Esophagus muscularis mucosa (tissue), 4 donors: ENCODE data around the gene ADCY10. TPM values are rescaled to one million over a fixed set of nuclear protein-coding genes. Genes with fewer than 3 reads are reported as not detected.

ENCODE experiments used
- DNase-seq: peaks from one replicate; pipeline ENCODE4 v3.0.0-alpha.2; 2017; ENCODE audit errors: extremely low spot score
- H3K27ac ChIP-seq, 4 donors: fragments of 200-600 bp; sonication (generic); replicated peaks in 1 of 4; 1 replicate in 3 of 4; 2 replicates in 1 of 4; pipeline ENCODE4 v1.5.1; 2016 to 2019; ENCODE audit warnings: mild to moderate bottlenecking in 1 of 4
- H3K27me3 ChIP-seq, 4 donors: fragments of 200-600 bp; sonication (generic); one replicate each; pipeline versions ENCODE4 v1.5.1 to v1.6.0; 2016 to 2019
- H3K36me3 ChIP-seq, 4 donors: fragments of 200-600 bp; sonication (generic); one replicate each; pipeline ENCODE4 v1.5.1; 2016 to 2019
- H3K4me1 ChIP-seq, 4 donors: fragments of 200-600 bp; sonication (generic); one replicate each; pipeline ENCODE4 v1.5.1; 2016 to 2019
- H3K4me3 ChIP-seq, 4 donors: fragments of 200-600 bp; sonication (generic); 1 replicate in 2 of 4; 2 replicates in 2 of 4; pipeline ENCODE4 v1.5.1; 2016 to 2019; ENCODE audit warnings: mild to moderate bottlenecking in 4 of 4, moderate library complexity in 1 of 4
- H3K9me3 ChIP-seq, 4 donors: fragments of 200-600 bp; sonication (generic); 1 replicate in 3 of 4; 2 replicates in 1 of 4; pipeline ENCODE4 v1.5.1; 2016 to 2019
- EP300 ChIP-seq: sonication (generic); formaldehyde crosslinking; IDR thresholded peaks from one replicate; pipeline ENCODE4 v1.6.1; 2017; ENCODE audit warnings: antibody characterized with exemption
- POLR2A ChIP-seq: fragments of 450-650 bp; IDR thresholded peaks from one replicate; pipeline ENCODE4 v1.6.1; 2017; ENCODE audit warnings: antibody characterized with exemption, moderate library complexity, mild to moderate bottlenecking, low read depth
- POLR2AphosphoS5 ChIP-seq, 2 donors: sonication (generic); formaldehyde crosslinking; IDR thresholded peaks; one replicate each; pipeline ENCODE4 v1.6.1; 2017; ENCODE audit warnings: antibody characterized with exemption in 2 of 2
- WGBS: methylation state at CpG from one replicate; pipeline ENCODE4 v1.1.5; 2018; 5-methylcytosine and 5-hydroxymethylcytosine counted together
- intact Hi-C: fragments of 100-400 bp; cut with DNase I; formaldehyde crosslinking; loops from one replicate; pipeline ENCODE4 v1.15.1; 2023
- total RNA-seq, 4 donors: library from RNA; depleted of rRNA; stranded (reverse); fragments of >200 nt; gene quantifications; one replicate each; pipeline versions ENCODE4 v1.1.0 to v1.2.1, GENCODE V29; 2016
- TF ChIP-seq, protein P1 (sequence below), 3 experiments: fragments of 200-600 bp in 2 of 3; fragments of 450-650 bp in 1 of 3; sonication (generic) in 2 of 3; IDR thresholded peaks; one replicate each; pipeline ENCODE4 v1.5.1; 2017 to 2019; ENCODE audit warnings: antibody characterized with exemption in 3 of 3, mild to moderate bottlenecking in 2 of 3, moderate library complexity in 1 of 3

Gene ADCY10
- total RNA-seq, 4 donors from 2014 or later: under 0.01 to 0.29 (median 0.21) TPM

DNA sequence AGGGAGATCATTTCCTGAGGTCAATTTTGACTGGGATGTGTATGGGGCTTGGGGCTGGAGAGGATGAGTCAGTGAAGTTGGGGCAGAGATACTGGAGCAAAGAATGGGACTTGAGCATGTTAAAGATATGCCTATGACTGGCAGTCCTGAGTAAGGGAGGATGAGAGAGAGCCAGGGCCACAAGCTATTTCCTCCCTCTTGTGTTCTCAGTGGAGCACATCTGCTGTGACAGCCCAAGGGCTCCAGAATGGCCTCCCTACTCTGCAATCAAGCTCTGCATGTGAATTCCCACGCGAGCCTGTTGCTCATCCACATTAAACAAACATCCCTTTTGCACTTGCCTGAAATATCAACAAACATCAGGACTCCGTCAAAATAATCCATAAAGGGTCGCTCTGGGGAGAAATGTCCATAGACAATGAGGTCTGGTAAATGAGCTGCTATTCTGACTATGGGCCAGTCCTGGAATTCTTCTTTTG, 9.2 kb downstream of the ADCY10 start:
- no peak for DNase-seq
- H3K27me3 ChIP-seq: no peaks in the 10 kb centered on the region
- 69% methylated on average over 4 of the region's 4 CpGs for WGBS
- H3K27ac ChIP-seq: no peak overlapping the region
- peaks cover 0 to 13% (median 5%) of the 10 kb centered on the region in 4 donors for H3K4me1 ChIP-seq
- no peaks in the 10 kb centered on the region for H3K9me3 ChIP-seq
- H3K4me3 ChIP-seq: no peak overlapping the region
- TF ChIP-seq POLR2A (no peak), EP300 (no peak), POLR2AphosphoS5 (IDR thresholded peaks at IDR 0.05) (no peak)
- TF ChIP-seq, protein P1, sequence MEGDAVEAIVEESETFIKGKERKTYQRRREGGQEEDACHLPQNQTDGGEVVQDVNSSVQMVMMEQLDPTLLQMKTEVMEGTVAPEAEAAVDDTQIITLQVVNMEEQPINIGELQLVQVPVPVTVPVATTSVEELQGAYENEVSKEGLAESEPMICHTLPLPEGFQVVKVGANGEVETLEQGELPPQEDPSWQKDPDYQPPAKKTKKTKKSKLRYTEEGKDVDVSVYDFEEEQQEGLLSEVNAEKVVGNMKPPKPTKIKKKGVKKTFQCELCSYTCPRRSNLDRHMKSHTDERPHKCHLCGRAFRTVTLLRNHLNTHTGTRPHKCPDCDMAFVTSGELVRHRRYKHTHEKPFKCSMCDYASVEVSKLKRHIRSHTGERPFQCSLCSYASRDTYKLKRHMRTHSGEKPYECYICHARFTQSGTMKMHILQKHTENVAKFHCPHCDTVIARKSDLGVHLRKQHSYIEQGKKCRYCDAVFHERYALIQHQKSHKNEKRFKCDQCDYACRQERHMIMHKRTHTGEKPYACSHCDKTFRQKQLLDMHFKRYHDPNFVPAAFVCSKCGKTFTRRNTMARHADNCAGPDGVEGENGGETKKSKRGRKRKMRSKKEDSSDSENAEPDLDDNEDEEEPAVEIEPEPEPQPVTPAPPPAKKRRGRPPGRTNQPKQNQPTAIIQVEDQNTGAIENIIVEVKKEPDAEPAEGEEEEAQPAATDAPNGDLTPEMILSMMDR (IDR thresholded peaks at IDR 0.05): no peak
- intact Hi-C loops: no loop called here
- no peaks in the 10 kb centered on the region for H3K36me3 ChIP-seq

DNA sequence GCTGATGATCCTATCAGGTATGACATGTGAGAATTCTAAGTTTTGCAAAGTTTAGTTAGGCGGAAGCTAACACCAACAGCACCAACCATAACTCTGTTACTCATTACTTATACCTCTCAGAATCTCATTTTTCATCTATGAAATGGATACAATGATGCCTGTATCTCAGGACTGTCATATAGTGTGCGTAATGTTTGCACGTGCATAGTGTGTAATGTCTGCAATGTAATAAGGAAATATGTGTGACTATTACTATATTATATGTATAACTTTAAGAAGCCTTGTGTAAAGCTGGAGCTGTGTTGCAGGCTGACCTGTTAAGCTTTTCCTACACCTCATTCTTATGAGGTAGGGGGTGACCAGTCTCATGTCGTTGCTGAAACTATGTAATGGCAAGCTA, 13.0 kb downstream of the ADCY10 start:
- H3K27me3 ChIP-seq: no peaks in the 10 kb centered on the region
- no peak overlapping the region for H3K27ac ChIP-seq
- no peak overlapping the region for H3K4me3 ChIP-seq
- peaks cover 0 to 21% (median 13%) of the 10 kb centered on the region in 4 donors for H3K4me1 ChIP-seq
- WGBS: 93% methylated on average over 4 of the region's 4 CpGs
- H3K36me3 ChIP-seq: no peaks in the 10 kb centered on the region
- TF ChIP-seq, protein P1 (IDR thresholded peaks at IDR 0.05): no peak
- TF ChIP-seq POLR2AphosphoS5 (IDR thresholded peaks at IDR 0.05) (no peak), POLR2A (no peak), EP300 (no peak)
- no peak for DNase-seq
- intact Hi-C loops: no loop called here
- H3K9me3 ChIP-seq: no peaks in the 10 kb centered on the region

DNA sequence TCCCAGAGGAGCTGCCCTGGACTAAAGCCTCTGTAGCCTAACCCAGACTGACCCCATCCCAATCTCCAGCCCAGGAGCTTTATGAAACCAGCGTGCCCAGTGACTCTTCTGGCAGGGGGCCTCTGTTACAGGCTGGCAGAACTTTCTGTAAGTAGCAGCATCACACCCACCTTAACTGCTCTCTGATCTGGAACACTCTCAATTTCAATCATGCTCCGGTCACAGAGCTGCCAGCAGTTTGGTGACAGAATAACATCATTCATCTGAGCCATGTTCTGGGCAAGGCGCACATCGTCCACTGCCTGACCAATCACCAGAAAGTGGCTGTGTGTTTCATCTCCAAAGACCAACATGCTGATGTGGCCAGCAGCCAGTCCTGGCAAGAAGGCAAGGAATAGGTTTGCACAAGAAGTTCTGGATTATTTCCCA, 14.7 kb downstream of the ADCY10 start:
- Histone ChIP-seq H3K27ac (no peak overlapping the region), H3K4me1 (peaks cover 0 to 12% (median 10%) of the 10 kb centered on the region in 4 donors), H3K27me3 (no peaks in the 10 kb centered on the region), H3K4me3 (no peak overlapping the region), H3K36me3 (no peaks in the 10 kb centered on the region), H3K9me3 (no peaks in the 10 kb centered on the region)
- TF ChIP-seq, protein P1 (IDR thresholded peaks at IDR 0.05): no peak
- TF ChIP-seq POLR2AphosphoS5 (IDR thresholded peaks at IDR 0.05) (no peak), EP300 (no peak), POLR2A (no peak)
- DNase-seq: no peak
- intact Hi-C loops: no loop called here
- WGBS: 69% methylated on average over 4 of the region's 4 CpGs

DNA sequence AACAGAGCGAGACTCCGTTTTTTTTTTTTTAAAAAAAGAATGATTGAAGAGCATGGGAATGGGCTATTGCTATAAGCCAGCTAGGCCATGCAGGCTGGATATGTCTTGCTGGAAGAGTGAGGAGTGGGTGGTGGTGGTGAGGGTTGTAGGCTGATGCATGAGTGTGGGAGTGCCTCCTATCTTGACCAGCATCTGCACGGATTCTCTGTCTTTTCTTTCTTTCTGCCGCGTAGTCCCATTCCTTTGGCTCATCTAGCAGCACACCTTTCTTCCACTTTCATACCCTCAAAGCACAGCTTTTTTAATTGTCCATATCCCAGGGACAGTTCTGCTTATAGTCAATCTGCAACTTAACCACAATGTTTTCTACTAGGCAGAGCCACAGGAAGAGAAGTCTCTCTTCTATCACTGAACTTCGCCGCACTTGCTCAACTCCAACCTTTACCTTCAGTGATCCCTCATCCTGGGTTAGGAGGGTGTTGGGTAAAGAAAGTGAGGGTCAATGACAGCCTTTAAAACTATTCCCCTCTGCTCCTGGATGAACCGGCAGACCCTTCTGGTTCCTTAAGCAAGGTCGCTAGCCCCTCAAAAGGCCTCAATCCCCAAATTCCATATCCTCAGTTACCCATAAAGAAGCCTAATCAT, 15.2 kb downstream of the ADCY10 start:
- H3K36me3 ChIP-seq: no peaks in the 10 kb centered on the region
- no peaks in the 10 kb centered on the region for H3K27me3 ChIP-seq
- H3K27ac ChIP-seq: no peak overlapping the region
- intact Hi-C loops: no loop called here
- WGBS: 96% methylated on average over 9 of the region's 9 CpGs
- DNase-seq: no peak
- H3K4me3 ChIP-seq: no peak overlapping the region
- peaks cover 0 to 11% (median 10%) of the 10 kb centered on the region in 4 donors for H3K4me1 ChIP-seq
- no peak for TF ChIP-seq POLR2AphosphoS5 (IDR thresholded peaks at IDR 0.05)
- no peak for TF ChIP-seq POLR2A
- TF ChIP-seq, protein P1 (IDR thresholded peaks at IDR 0.05): no peak
- TF ChIP-seq EP300: no peak
- no peaks in the 10 kb centered on the region for H3K9me3 ChIP-seq
